ENCODE data around the gene ANKRD22. TPM values are rescaled to one million over a fixed set of nuclear protein-coding genes. Genes with fewer than 3 reads are reported as not detected.

The ANKRD22 gene
- total and polyA plus RNA-seq, 2 experiments from 2014 or later, result not detected

DNA sequence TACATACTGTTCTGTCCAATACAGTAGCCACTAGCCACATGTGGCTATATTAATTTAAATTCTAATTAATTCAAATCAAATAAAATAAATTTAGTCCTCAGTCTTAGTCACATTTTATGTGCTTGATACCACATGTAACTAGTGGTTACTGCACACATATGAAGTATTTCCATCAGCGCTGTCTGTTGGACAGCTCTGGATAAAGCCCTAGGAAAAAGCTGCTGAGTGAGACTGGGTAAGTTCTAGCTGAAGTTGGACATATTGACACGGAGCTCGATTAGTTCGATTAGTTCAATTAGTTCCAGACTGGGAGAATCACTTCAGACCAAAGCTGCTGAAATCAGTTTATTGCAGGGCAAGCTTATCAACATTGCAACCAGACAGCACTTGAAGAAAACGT is 64.2 kb downstream of the ANKRD22 start:
- TF ChIP-seq, protein P1, sequence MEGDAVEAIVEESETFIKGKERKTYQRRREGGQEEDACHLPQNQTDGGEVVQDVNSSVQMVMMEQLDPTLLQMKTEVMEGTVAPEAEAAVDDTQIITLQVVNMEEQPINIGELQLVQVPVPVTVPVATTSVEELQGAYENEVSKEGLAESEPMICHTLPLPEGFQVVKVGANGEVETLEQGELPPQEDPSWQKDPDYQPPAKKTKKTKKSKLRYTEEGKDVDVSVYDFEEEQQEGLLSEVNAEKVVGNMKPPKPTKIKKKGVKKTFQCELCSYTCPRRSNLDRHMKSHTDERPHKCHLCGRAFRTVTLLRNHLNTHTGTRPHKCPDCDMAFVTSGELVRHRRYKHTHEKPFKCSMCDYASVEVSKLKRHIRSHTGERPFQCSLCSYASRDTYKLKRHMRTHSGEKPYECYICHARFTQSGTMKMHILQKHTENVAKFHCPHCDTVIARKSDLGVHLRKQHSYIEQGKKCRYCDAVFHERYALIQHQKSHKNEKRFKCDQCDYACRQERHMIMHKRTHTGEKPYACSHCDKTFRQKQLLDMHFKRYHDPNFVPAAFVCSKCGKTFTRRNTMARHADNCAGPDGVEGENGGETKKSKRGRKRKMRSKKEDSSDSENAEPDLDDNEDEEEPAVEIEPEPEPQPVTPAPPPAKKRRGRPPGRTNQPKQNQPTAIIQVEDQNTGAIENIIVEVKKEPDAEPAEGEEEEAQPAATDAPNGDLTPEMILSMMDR (IDR thresholded peaks at IDR 0.05; ENCODE audit: low read depth, low read length), result no peak
- no peak overlapping the region for H3K27ac ChIP-seq

DNA sequence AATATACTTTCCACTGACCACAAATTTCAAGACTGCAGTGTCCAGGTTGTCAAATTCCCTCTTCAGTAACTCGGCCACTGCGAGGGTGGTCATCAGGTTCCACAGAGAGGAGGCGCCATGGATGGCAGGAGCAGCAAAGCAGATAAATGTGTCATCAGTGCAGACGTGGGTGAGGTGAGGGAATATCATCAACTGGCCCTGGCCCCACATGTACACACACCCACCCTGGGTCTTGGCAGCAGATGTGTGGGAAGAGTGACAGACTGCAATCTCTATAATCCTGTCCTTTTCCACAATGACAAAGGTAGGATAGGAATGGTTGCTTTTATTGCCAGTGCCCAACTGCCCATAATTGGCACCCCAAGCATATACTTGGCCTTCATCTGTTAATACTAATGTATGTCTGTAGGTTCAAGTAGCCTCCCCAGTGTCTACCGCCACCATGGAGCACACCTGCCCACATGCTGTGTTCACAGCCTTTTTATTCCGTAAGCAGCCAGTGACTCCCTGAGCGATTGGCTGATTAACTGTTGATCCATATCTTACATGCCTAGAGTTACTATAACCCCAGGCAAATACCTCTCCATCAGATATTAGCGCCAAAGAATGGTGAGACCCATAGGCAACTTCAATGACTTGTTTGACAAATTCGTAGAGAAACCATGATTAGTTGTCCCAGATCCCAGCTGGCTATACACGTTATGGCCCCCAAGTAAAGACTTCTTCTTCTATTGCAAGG is 65.4 kb downstream of the ANKRD22 start:
- Histone ChIP-seq H3K36me3 (no peaks in the 10 kb centered on the region), H3K27ac (no peak overlapping the region), H3K4me1 (ENCODE audit: low read depth) (no peaks in the 10 kb centered on the region), H3K27me3 (no peaks in the 10 kb centered on the region), H3K4me3 (no peak overlapping the region), H3K9me3 (ENCODE audit: low read depth) (no peaks in the 10 kb centered on the region)
- no peak for DNase-seq (ENCODE audit: low read depth in 1 of 2, low spot score in 1 of 2)
- TF ChIP-seq, protein P1 (IDR thresholded peaks at IDR 0.05; ENCODE audit: low read depth, low read length), result no peak

More for the DNA sequence above, 64.2 kb downstream of the ANKRD22 start:
- no peaks in the 10 kb centered on the region for H3K27me3 ChIP-seq
- no peaks in the 10 kb centered on the region for H3K4me1 ChIP-seq (ENCODE audit: low read depth)
- H3K4me3 ChIP-seq, result no peak overlapping the region
- peak in 1 of 2 donors; percentile 14 for DNase-seq (ENCODE audit: low read depth in 1 of 2, low spot score in 1 of 2)
- no peaks in the 10 kb centered on the region for H3K36me3 ChIP-seq
- no peaks in the 10 kb centered on the region for H3K9me3 ChIP-seq (ENCODE audit: low read depth)

DNA sequence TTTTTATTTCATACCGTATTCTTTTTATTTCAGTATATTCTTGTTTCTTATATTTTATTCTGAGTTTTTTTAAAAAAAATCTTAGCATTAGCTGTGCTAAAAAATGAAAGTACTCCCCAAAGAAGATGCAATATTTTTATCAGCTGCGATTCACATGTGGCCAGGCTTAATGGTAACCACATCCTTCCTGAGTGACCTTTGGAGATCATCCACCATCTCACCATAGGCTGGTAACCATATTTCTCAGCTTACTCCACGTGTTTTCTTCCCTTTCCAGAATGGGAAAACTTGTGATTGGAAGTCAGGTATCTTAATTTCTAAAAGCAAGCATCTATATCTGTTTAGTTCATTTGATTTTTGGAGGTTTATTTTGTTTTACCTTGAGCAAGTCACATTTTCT is 67.9 kb downstream of the ANKRD22 start:
- Histone ChIP-seq H3K27ac (no peak overlapping the region), H3K4me3 (no peak overlapping the region), H3K9me3 (ENCODE audit: low read depth) (no peaks in the 10 kb centered on the region), H3K27me3 (no peaks in the 10 kb centered on the region), H3K4me1 (ENCODE audit: low read depth) (no peaks in the 10 kb centered on the region), H3K36me3 (no peaks in the 10 kb centered on the region)
- DNase-seq (ENCODE audit: low read depth in 1 of 2, low spot score in 1 of 2), result peak in 1 of 2 donors; percentile 51
- TF ChIP-seq, protein P1 (IDR thresholded peaks at IDR 0.05; ENCODE audit: low read depth, low read length), result no peak

DNA sequence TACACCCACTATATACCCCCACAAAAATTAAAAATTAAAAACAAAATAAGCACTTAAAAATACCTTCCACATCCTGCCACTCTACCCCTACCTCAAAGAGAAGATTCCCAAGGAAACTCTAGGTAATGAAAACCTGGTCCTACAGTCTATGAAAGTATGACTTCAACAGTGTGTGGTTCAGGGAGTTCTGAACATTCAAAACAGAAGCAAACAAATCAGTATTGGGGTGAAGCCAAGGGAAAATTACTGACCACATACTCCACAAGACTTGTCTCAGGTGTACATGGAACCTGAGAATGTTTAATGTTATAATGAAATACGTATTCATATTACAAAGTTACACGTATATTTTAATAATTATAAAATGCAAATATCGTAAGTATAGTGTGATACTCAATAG is 69.4 kb downstream of the ANKRD22 start:
- no peaks in the 10 kb centered on the region for H3K4me1 ChIP-seq (ENCODE audit: low read depth)
- H3K9me3 ChIP-seq (ENCODE audit: low read depth), result no peaks in the 10 kb centered on the region
- DNase-seq (ENCODE audit: low read depth in 1 of 2, low spot score in 1 of 2), result no peak
- TF ChIP-seq, protein P1 (IDR thresholded peaks at IDR 0.05; ENCODE audit: low read depth, low read length), result no peak
- no peak overlapping the region for H3K4me3 ChIP-seq
- no peaks in the 10 kb centered on the region for H3K36me3 ChIP-seq
- no peaks in the 10 kb centered on the region for H3K27me3 ChIP-seq
- no peak overlapping the region for H3K27ac ChIP-seq

DNA sequence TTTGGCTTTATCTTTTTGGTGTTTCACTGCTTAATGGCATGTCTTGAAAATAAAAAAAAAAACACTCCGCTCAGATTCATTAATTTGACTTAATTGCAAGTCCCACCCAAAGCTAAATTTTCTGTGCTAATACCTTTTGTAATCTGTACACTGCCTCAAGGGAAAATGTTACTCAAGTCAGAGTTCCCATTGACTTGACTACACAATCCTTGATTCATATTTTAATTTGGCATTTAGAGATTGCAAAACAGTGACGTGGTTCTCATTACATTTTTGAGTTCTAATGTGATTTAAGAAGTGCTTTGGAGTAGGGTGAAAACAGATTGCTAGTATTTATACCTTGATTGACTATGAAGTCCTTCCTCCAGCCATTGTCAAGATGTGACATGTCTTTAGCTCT is 70.4 kb downstream of the ANKRD22 start:
- H3K4me3 ChIP-seq, result no peak overlapping the region
- no peak overlapping the region for H3K27ac ChIP-seq
- no peaks in the 10 kb centered on the region for H3K9me3 ChIP-seq (ENCODE audit: low read depth)
- no peaks in the 10 kb centered on the region for H3K4me1 ChIP-seq (ENCODE audit: low read depth)
- no peaks in the 10 kb centered on the region for H3K36me3 ChIP-seq
- H3K27me3 ChIP-seq, result no peaks in the 10 kb centered on the region
- DNase-seq (ENCODE audit: low read depth in 1 of 2, low spot score in 1 of 2), result no peak
- TF ChIP-seq, protein P1 (IDR thresholded peaks at IDR 0.05; ENCODE audit: low read depth, low read length), result no peak

Other genes with a start within 250 kb of the ANKRD22 start
- not detected in 2 replicates for gene LIPF, start 187.4 kb downstream of the ANKRD22 start, total RNA-seq
- gene LIPF, start 187.4 kb downstream of the ANKRD22 start, polyA plus RNA-seq, result not detected in 2 replicates
- not detected in 2 replicates for gene LIPK, start 145.6 kb downstream of the ANKRD22 start, total RNA-seq
- not detected in 2 replicates for gene LIPK, start 145.6 kb downstream of the ANKRD22 start, polyA plus RNA-seq
- not detected in 2 replicates for gene LIPN, start 91.8 kb downstream of the ANKRD22 start, total RNA-seq
- gene LIPN, start 91.8 kb downstream of the ANKRD22 start, polyA plus RNA-seq, result not detected in 2 replicates
- gene LIPM, start 49.1 kb downstream of the ANKRD22 start, total RNA-seq, result not detected in 2 replicates
- not detected in 2 replicates for gene LIPM, start 49.1 kb downstream of the ANKRD22 start, polyA plus RNA-seq
- gene STAMBPL1, start 28.4 kb upstream of the ANKRD22 start, total RNA-seq, result 36.0 and 38.4 TPM in 2 replicates
- 3.6 and 7.9 TPM in 2 replicates for gene STAMBPL1, start 28.4 kb upstream of the ANKRD22 start, polyA plus RNA-seq
- 405 and 1,463 TPM in 2 replicates for gene ACTA2, start 100.9 kb upstream of the ANKRD22 start, total RNA-seq
- 725 and 2,064 TPM in 2 replicates for gene ACTA2, start 100.9 kb upstream of the ANKRD22 start, polyA plus RNA-seq
- gene FAS, start 139.0 kb upstream of the ANKRD22 start, total RNA-seq, result 0.67 and 1.2 TPM in 2 replicates
- gene FAS, start 139.0 kb upstream of the ANKRD22 start, polyA plus RNA-seq, result 0.77 and 1.9 TPM in 2 replicates